AG04449 (cell line): Measurements from ENCODE around the gene OLFM1.
"Not testable (repeated sequence)": the region's sequence is repeated elsewhere in the genome, so short reads cannot be mapped to it uniquely, and the experiment has no call there.

ENCODE experiments used
- CTCF ChIA-PET: fragments of 350-600 bp; formaldehyde crosslinking; extraction: SDS; loops from one replicate; lab custom pipeline; 2021; ENCODE audit warnings: antibody characterized with exemption; lab: Yijun Ruan, JAX
- POLR2A ChIA-PET: fragments of 400-600, 350-600 bp; formaldehyde crosslinking; extraction: SDS; loops from one replicate; lab custom pipeline; 2020; ENCODE audit warnings: antibody characterized with exemption, inconsistent platforms; lab: Yijun Ruan, JAX
- DNase-seq: peaks from one replicate; pipeline ENCODE4 v3.0.0-alpha.2; 2010; ENCODE audit warnings: low read depth, low spot score
- H3K4me3 ChIP-seq: 2 replicates; pipeline ENCODE4 v1.5.1; 2011; ENCODE audit warnings: low read depth, mild to moderate bottlenecking, control low read depth, low read length
- CTCF ChIP-seq: IDR thresholded peaks from one replicate; pipeline ENCODE4 v1.5.1; 2011; ENCODE audit warnings: mild to moderate bottlenecking, moderate library complexity, low read length, control low read depth, inconsistent platforms; ENCODE audit not compliant: insufficient read depth; ENCODE audit errors: missing control alignments

Gene OLFM1

GRCh38 chr9:135106551-135107270 lies 19.2 kb downstream of the OLFM1 start:
- no peak for TF ChIP-seq CTCF
- H3K4me3 ChIP-seq: no peak overlapping the region
- no peak for DNase-seq
- POLR2A ChIA-PET: no interaction called here
- CTCF ChIA-PET: no interaction called here

- POLR2A ChIA-PET: no interaction called here
- no peak overlapping the region for H3K4me3 ChIP-seq
- CTCF ChIA-PET: no interaction called here
Measured at GRCh38 chr9:135107581-135108235, 20.2 kb downstream of the OLFM1 start.

GRCh38 chr9:135108831-135109510 lies 21.5 kb downstream of the OLFM1 start:
- ChIA-PET POLR2A (no interaction called here), CTCF (no interaction called here)
- DNase-seq: no peak
- TF ChIP-seq CTCF: no peak
- H3K4me3 ChIP-seq: no peak overlapping the region

More at GRCh38 chr9:135107581-135108235, 20.2 kb downstream of the OLFM1 start:
- no peak for TF ChIP-seq CTCF
- no peak for DNase-seq

GRCh38 chr9:135109650-135110049 lies 22.2 kb downstream of the OLFM1 start:
- POLR2A ChIA-PET: no interaction called here
- TF ChIP-seq CTCF: no peak
- CTCF ChIA-PET: no interaction called here

GRCh38 chr9:135110416-135110815 lies 22.9 kb downstream of the OLFM1 start:
- DNase-seq: no peak
- POLR2A ChIA-PET: no interaction called here
- no peak for TF ChIP-seq CTCF
- H3K4me3 ChIP-seq: no peak overlapping the region
- CTCF ChIA-PET: no interaction called here

More at GRCh38 chr9:135109650-135110049, 22.2 kb downstream of the OLFM1 start:
- DNase-seq: no peak
- H3K4me3 ChIP-seq: no peak overlapping the region

GRCh38 chr9:135111600-135111999 lies 24.1 kb downstream of the OLFM1 start:
- CTCF ChIA-PET: not testable (repeated sequence)
- POLR2A ChIA-PET: interaction anchor here (0.6 kb wide), 1 partner anchor 299 kb away, joined by 4 read pairs; no protein-coding TSS in a partner anchor

More at GRCh38 chr9:135111600-135111999, 24.1 kb downstream of the OLFM1 start:
- not testable (repeated sequence) for H3K4me3 ChIP-seq, DNase-seq
